Epithelial cell of prostate (primary cell): ENCODE measurements around the gene PTPRA.
"Not testable (repeated sequence)": the region's sequence is repeated elsewhere in the genome, so short reads cannot be mapped to it uniquely, and the experiment has no call there.

ENCODE experiments used
- DNase-seq: peaks from one replicate; pipeline ENCODE4 v3.0.0-alpha.2; 2011; ENCODE audit warnings: low read depth, low spot score
- H3K27ac ChIP-seq: fragments of 450-650 bp; 2 replicates; pipeline ENCODE4 v1.5.1; 2017; ENCODE audit warnings: mild to moderate bottlenecking

Gene PTPRA

DNA sequence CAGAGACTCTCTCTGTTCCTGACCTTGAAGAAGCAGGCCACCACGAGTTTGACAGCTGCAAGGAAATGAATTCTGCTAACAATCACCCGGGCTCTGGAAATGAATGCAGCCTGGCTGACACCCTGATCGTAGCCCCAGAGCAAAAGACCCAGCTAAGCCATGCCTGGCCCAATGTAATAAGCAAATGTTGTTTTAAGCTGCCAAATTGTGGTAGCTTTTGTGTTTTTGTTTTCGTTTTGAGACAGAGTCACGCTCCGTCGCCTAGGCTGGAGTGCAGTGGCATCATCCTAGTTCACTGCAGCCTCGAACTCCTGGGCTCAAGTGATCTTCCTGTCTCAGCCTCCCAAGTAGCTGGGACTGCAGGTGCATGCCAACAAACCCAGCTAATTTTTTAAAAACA is 194.8 kb downstream of the PTPRA start:
- no peak for DNase-seq

DNA sequence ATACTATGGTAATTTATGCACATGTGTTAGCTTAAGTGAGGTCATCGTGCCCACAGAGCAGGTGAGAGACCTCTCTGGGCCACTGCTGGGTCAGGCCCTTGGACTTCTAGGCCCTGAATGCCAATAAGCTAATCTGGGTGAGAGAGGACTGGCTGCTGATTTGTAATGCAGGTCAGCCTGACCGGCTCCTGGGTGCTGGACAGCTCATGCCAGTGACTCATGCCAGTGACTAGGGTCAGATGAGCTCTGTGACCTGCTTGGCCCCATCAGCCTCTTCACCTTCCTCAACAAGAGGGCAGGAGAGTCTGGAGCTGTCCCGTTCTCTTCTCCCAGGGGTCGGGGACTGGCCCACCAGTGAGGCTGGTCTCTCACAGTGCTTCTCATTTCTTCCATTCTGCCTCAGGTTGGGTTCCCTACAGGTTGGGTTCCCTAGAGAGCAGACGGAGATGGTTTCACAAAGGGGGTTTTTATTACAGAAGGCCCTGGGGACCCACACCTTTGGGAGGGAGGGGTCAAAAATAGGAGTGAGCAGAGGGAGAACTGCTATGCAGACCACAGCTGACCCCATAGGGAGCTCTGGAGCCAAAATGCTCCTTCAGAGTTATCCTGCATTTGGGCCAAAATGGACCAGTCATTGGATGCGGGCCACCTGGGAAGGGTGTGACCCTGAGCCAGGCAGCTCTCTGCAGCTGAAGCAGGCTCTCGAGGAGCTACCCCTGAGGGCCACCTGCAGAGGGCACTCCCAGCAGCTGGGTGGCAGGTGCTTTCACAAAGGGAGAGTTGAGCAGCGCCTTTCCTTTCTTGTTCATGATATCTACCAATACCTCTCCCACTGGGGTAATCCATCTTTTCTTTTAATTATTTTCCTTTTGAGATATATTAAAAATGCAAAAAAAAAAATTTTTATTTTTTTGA is 196.0 kb downstream of the PTPRA start:
- H3K27ac ChIP-seq = no peak overlapping the region
- no peak for DNase-seq

More for the DNA sequence above, 194.8 kb downstream of the PTPRA start:
- H3K27ac ChIP-seq = no peak overlapping the region

- no peak overlapping the region for H3K27ac ChIP-seq
- DNase-seq = no peak
These were observed 197.4 kb downstream of the PTPRA start for GRCh38 chr20:3070725-3071124.

DNA sequence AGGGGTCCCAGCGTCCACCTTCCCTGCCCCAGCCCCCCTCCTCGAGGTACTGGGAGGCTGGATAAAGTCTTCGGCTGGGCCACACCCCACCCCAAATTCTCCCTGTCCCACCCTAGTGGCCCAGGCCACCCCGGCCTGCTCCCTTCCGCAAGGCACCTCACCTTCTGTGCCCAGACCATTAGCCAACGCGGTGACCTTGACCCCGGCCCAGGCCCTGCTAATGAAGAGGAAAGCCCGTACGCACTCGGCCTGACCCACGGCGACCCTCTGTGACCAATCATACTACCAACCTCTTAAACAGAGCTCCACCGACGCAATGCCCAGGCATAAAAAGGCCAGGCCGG is 198.0 kb downstream of the PTPRA start:
- H3K27ac ChIP-seq = no peak overlapping the region
- no peak for DNase-seq

GRCh38 chr20:3071610-3072529 is 198.6 kb downstream of the PTPRA start, which contains the start of gene OXT:
OXT (plus strand) TSS chr20:3071620; CDS start chr20:3071656, 36 bp downstream.
- H3K27ac ChIP-seq = no peak within 1 kb of the TSS
- no peak for DNase-seq

DNA sequence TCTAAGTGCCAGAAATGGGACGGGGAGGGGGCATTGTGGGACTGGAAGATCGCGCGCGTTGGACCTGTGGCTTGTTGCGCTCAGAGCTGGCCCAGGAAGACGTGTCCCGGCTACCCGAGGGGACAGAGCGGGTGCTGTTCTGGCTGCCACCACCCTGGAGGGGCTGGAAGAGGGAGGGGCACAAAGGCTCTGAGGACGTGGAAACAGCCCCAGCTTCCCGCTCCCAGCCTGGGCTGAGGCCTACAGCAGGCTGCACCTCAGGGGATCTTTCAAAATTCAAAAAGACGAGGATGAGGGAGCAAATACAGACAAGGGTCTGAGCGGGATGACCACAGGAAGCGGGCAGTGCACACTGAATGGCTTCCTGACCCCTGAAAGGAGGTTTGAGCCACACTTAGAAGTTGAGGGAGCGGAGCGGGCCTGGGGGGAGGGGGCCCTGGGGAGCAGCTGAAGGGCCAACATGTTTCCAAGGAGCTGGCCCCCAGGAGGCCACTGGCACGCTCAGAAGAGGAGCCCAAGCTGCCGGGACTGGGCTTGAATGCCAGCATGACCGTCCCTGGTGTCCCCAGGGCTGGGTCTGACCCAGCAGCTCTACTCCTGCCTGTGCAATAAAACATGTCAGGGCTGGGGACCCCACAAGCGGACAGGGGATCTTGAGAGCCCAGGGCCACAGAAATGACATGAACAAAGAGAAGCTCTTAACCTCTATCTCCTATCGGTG is 199.4 kb downstream of the PTPRA start:
- DNase-seq = no peak
- H3K27ac ChIP-seq = no peak overlapping the region

DNA sequence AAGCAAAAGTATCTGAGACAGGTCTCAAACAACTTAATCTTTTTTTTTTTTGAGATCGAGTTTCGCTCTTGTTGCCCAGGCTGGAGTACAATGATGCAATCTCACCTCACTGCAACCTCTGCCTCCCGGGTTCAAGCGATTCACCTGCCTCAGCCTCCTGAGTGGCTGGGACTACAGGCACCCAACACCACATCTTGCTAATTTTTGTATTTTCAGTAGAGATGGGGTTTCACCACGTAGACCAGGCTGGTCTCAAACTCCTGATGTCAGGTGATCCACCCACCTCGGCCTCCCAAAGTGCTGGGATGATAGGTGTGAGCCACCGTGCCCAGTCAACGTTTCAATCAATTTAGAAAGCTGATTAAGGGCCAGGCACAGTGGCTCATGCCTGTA is 200.0 kb downstream of the PTPRA start:
- DNase-seq = not testable (repeated sequence)

DNA sequence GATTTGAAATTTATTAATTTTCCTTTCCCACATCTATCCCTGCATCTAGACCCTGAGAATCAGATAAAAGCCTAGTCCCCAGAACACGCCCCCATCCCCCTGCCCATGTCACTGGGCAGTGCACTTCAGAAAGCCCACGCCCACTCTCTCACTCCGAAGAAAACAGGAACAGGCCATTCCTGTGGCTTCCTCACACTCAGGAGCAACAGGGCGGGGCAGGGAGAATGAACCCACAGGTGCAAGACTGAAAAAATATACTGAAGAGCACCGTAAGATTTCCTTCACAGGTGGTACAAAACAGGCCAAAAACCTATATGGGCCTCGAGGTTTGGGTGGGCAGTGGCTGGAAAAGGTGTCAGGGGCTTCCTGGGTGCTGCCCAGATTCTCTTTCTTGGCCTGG is 201.5 kb downstream of the PTPRA start:
- no peak for DNase-seq
- no peak overlapping the region for H3K27ac ChIP-seq

More for the DNA sequence above, 200.0 kb downstream of the PTPRA start:
- not testable (repeated sequence) for H3K27ac ChIP-seq

GRCh38 chr20:3075315-3075714 is 202.0 kb downstream of the PTPRA start:
- H3K27ac ChIP-seq, DNase-seq: not testable (repeated sequence)

- DNase-seq = no peak
- no peak overlapping the region for H3K27ac ChIP-seq
These were observed 204.4 kb downstream of the PTPRA start for GRCh38 chr20:3077618-3078134.

- H3K27ac ChIP-seq = no peak overlapping the region
- no peak for DNase-seq
These were observed 207.7 kb downstream of the PTPRA start for GRCh38 chr20:3080939-3081388.

GRCh38 chr20:3081641-3082040 is 208.4 kb downstream of the PTPRA start:
- H3K27ac ChIP-seq = no peak overlapping the region
- no peak for DNase-seq

DNA sequence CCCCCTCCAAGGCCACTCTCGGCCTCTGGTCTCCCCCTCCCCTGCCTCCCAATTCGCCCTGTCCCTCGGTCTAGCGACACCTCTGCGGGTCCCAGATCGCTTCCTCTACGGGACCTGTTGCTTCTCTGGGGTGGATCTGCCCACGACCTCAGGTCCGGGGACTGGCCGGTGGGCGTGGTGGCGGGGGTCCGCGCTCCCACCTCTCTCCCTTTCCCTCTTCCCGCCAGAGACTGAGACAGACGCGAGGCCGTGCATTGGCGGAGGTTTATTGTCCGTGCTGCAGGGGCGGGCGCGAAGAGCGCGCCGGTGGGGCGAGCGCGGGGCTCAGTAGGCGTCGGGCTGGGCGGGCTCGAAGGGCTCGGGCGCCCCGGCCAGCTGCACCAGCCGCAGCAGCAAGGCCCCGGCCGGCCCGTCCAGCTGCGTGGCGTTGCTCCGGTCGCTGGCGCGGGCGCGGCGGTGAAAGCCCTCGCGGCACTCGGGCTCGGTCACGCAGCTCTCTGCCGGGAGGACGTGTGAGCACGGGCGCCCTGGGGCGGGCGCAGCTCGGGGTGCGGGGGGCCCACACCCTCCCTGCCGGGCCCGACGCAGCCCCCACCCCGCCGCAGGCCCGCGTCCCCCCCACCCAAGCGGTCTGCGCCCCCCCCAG is 209.1 kb downstream of the PTPRA start:
- no peak for DNase-seq

DNA sequence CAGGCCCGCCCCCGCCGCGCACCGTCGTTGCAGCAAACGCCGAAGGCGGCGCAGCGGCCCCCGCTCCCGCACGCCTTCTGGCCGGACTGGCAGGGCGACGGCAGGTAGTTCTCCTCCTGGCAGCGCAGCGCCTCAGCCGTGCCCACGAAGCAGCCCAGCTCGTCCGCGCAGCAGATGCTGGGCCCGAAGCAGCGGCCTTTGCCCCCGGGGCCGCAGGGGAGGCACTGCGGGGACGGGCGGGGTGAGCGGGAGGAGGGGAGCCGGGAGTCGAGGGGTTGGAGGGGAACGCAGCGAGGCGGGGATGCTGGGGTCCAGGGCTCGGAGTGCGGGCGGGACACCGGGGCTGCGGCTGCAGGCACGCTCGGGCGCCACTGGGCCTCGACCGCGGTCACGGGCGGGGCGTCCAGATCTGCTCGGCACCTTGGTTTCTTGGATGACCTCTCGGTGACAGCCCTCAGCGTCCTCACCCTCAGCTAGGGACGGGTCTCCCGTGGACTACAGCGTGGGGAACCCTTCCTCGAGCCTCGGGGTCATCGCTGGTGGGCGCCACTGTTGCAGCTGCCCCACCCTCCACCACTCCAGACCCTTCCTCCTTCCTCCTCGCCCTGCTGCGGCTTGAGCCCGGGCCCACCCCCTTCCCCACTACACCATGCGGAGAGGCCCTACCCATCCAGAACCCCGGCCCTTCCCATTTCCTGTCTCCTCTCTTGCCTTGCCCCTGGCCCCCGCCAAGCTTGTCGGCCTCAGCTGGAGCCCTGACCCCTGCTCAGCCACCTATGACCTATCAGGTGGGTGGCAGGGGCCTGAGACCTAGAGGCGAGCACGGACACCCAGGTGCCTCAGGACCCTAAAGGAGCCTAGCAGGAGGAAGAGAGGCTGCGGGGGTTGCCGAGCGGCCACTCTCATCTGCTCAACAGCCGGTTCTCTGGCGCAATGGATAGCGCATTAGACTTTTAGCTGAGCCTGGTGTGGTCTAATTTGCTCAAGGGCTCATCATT is 210.0 kb downstream of the PTPRA start:
- DNase-seq = no peak

More for the DNA sequence above, 209.1 kb downstream of the PTPRA start:
- no peak overlapping the region for H3K27ac ChIP-seq

GRCh38 chr20:3084283-3084985 is 211.2 kb downstream of the PTPRA start, which contains the start of gene AVP:
AVP (minus strand) TSS chr20:3084724; CDS start chr20:3084674, 50 bp downstream.
- no peak within 1 kb of the TSS for H3K27ac ChIP-seq
- DNase-seq = no peak

More for the DNA sequence above, 210.0 kb downstream of the PTPRA start:
- H3K27ac ChIP-seq = no peak overlapping the region

- H3K27ac ChIP-seq = no peak overlapping the region
- DNase-seq = no peak
These were observed 211.7 kb downstream of the PTPRA start for GRCh38 chr20:3084986-3085360.

- H3K27ac ChIP-seq = no peak overlapping the region
- DNase-seq = no peak
These were observed 212.3 kb downstream of the PTPRA start for GRCh38 chr20:3085571-3086072.
